T-cell (primary cell): ENCODE measurements around the gene PREPL. TPM values are rescaled to one million over a fixed set of nuclear protein-coding genes. Genes with fewer than 3 reads are reported as not detected.

Experiments
- ATAC-seq, 4 experiments: fragments of 200-7000 bp in 3 of 4; fragments of 150-1000 bp in 1 of 4; cut with Tn5 transposase; replicated peaks in 1 of 4; 1 replicate in 3 of 4; 2 replicates in 1 of 4; pipeline ENCODE4 v1.10.0; 2021; ENCODE audit warnings: moderate library complexity in 3 of 4, mild to moderate bottlenecking in 2 of 4, moderate number of reproducible peaks in 1 of 4
- CTCF ChIA-PET, 2 donors: fragments of 300-600 bp; sonication (Branson Sonifier 250); formaldehyde crosslinking; loops; one replicate each; lab custom pipeline; 2022; ENCODE audit warnings: antibody characterized with exemption in 2 of 2; lab: Charles Lee
- POLR2A ChIA-PET, 2 donors: fragments of 300-600 bp; sonication (Branson Sonifier 250); formaldehyde crosslinking; loops; one replicate each; lab custom pipeline; 2022; ENCODE audit warnings: antibody characterized with exemption in 2 of 2; lab: Charles Lee
- DNase-seq, 35 experiments: peaks; one replicate each; pipeline versions ENCODE4 v3.0.0 to v3.0.0-alpha.2; 2013 to 2023
- H3K27ac ChIP-seq: one replicate; pipeline ENCODE4 v1.5.1; 2013; ENCODE audit warnings: low read length
- H3K27me3 ChIP-seq, 2 experiments: replicated peaks in 1 of 2; 1 replicate in 1 of 2; 2 replicates in 1 of 2; pipeline versions ENCODE4 v1.6.1 to v1.7.0; 2013; ENCODE audit warnings: low read length in 1 of 2, mixed read lengths in 1 of 2; ENCODE audit not compliant: control insufficient read depth in 2 of 2, insufficient read depth in 2 of 2; ENCODE audit errors: extremely low read depth in 1 of 2
- H3K36me3 ChIP-seq, 2 donors: 1 replicate in 1 of 2; 2 replicates in 1 of 2; pipeline versions ENCODE4 v1.6.1 to v1.7.0; 2013; ENCODE audit warnings: low read length in 1 of 2; ENCODE audit not compliant: control insufficient read depth in 2 of 2, insufficient read depth in 1 of 2; ENCODE audit errors: extremely low read depth in 1 of 2
- H3K4me1 ChIP-seq, 2 experiments: 1 replicate in 1 of 2; 2 replicates in 1 of 2; pipeline versions ENCODE4 v1.6.1 to v1.7.0; 2013; ENCODE audit warnings: low read length in 2 of 2, mixed read lengths in 1 of 2; ENCODE audit not compliant: insufficient read depth in 2 of 2, control insufficient read depth in 1 of 2; ENCODE audit errors: extremely low read depth in 1 of 2
- H3K4me3 ChIP-seq, 2 donors: 1 replicate in 1 of 2; 2 replicates in 1 of 2; pipeline versions ENCODE4 v1.5.1 to v1.7.0; 2013; ENCODE audit warnings: mild to moderate bottlenecking in 2 of 2, low read length in 1 of 2, moderate library complexity in 1 of 2; ENCODE audit not compliant: control insufficient read depth in 1 of 2; ENCODE audit errors: extremely low read depth in 1 of 2
- H3K9me3 ChIP-seq: 2 replicates; pipeline ENCODE4 v1.7.0; 2013
- H3K27ac Mint-ChIP-seq, 2 donors: one replicate each; pipeline ENCODE4 v1.8.0; 2020 to 2021; ENCODE audit warnings: mild to moderate bottlenecking in 2 of 2, mixed read lengths in 2 of 2
- H3K27me3 Mint-ChIP-seq, 2 donors: one replicate each; pipeline ENCODE4 v1.8.0; 2021 to 2022; ENCODE audit warnings: mixed read lengths in 2 of 2
- H3K36me3 Mint-ChIP-seq: one replicate; pipeline ENCODE4 v1.8.0; 2021; ENCODE audit warnings: mixed read lengths
- H3K4me1 Mint-ChIP-seq, 3 donors: one replicate each; pipeline ENCODE4 v1.8.0; 2020 to 2022; ENCODE audit warnings: mixed read lengths in 3 of 3, mild to moderate bottlenecking in 1 of 3
- H3K4me3 Mint-ChIP-seq, 3 donors: one replicate each; pipeline ENCODE4 v1.8.0; 2020 to 2022; ENCODE audit warnings: mild to moderate bottlenecking in 3 of 3, mixed read lengths in 3 of 3, moderate library complexity in 3 of 3
- H3K9me3 Mint-ChIP-seq, 3 donors: one replicate each; pipeline ENCODE4 v1.8.0; 2020 to 2022; ENCODE audit warnings: mixed read lengths in 3 of 3
- whole genome bisulfite sequencing: methylation state at CpG from one replicate; pipeline ENCODE4 v1.1.5; 2013; ENCODE audit warnings: missing lambda C conversion rate; ENCODE audit not compliant: insufficient coverage; 5-methylcytosine and 5-hydroxymethylcytosine counted together
- total RNA-seq, 35 experiments: library from RNA in 6 of 35; stranded (reverse) in 6 of 35; fragments of 120-200 nt in 1 of 35; gene quantifications; one replicate each; pipeline versions ENCODE4 v1.2.1 to v1.2.4 and lab custom pipeline; 2013 to 2026

Gene PREPL
- total RNA-seq, 5 donors from 2014 or later (not counting 1 experiment from before 2014, with no cell fraction given): 27.7 to 33.3 (median 30.7) TPM

DNA sequence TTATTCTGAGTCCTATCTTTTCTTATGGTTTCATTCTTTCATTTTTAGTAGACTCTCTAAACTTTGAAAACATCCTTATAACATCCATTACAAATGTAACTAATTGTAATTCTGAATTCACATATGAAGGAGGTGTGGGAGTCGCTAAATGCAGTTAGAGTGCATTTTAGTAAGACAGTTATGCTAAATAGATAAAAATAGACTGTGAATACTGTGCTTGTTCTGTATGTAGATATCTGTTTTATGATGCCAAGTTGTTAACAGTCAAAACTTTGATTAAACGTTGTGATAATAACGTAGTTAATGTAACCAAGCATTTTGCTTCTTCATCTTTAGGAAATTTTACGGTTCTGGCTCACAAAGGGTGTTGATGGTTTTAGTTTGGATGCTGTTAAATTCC is 61.7 kb downstream of the PREPL start:
- WGBS: no CpG with 5 or more reads among the region's 4 CpGs
- no peak for ATAC-seq
- ChIA-PET CTCF (no interaction called here), POLR2A (no interaction called here)
- DNase-seq: no peak
- H3K4me1 Mint-ChIP-seq: peaks cover 14 to 17% (median 16%) of the 10 kb centered on the region in 3 donors
- Histone ChIP-seq H3K4me1 (no peaks in the 10 kb centered on the region), H3K9me3 (no peaks in the 10 kb centered on the region), H3K4me3 (no peak overlapping the region), H3K27ac (no peak overlapping the region), H3K27me3 (peaks cover 0 to 6% of the 10 kb centered on the region in 2 experiments), H3K36me3 (no peaks in the 10 kb centered on the region)
- H3K36me3 Mint-ChIP-seq: no peaks in the 10 kb centered on the region
- no peak overlapping the region for H3K4me3 Mint-ChIP-seq
- no peak overlapping the region for H3K27ac Mint-ChIP-seq
- H3K27me3 Mint-ChIP-seq: peaks cover 0 to 9% of the 10 kb centered on the region in 2 donors
- peaks cover 0 to 4% (median 0%) of the 10 kb centered on the region in 3 donors for H3K9me3 Mint-ChIP-seq

DNA sequence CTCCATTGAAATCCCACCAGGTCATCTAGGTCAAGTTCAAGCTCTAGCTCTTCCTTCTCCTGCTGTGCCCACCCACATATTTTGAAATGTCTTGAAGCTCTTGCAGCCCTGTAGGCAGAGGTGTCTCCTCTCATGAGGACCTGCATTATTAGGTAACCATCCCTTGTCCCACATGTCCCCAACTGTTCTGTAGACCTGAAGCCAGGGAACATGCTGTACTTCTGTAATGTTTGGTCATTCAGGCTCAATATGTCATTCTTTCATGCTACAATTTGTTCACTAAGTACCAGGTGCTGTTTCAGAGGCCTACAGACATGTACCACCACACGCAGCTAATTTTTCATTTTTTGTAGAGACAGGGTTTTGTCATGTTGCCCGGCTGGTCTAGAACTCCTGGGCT is 63.9 kb downstream of the PREPL start:
- POLR2A ChIA-PET: interaction anchor here in 1 of 2 donors (0.6 kb wide), 1 partner anchor 108 kb away, joined by 3 read pairs; no protein-coding TSS in a partner anchor
- peaks cover 5 to 15% of the 10 kb centered on the region in 2 donors for H3K27me3 Mint-ChIP-seq
- CTCF ChIA-PET: interaction anchor here in 1 of 2 donors (0.8 kb wide), 1 partner anchor 53 kb away, joined by 3 read pairs; no protein-coding TSS in a partner anchor
- H3K36me3 ChIP-seq: no peaks in the 10 kb centered on the region
- no peak overlapping the region for H3K27ac Mint-ChIP-seq
- no peak overlapping the region for H3K4me3 ChIP-seq
- H3K4me1 Mint-ChIP-seq: peaks cover 14 to 17% (median 16%) of the 10 kb centered on the region in 3 donors
- no peaks in the 10 kb centered on the region for H3K36me3 Mint-ChIP-seq
- H3K9me3 ChIP-seq: no peaks in the 10 kb centered on the region
- ATAC-seq: no peak
- H3K4me1 ChIP-seq: no peaks in the 10 kb centered on the region
- H3K9me3 Mint-ChIP-seq: no peaks in the 10 kb centered on the region
- no peak for DNase-seq
- no CpG with 5 or more reads among the region's 2 CpGs for WGBS
- H3K4me3 Mint-ChIP-seq: no peak overlapping the region
- peaks cover 0 to 6% of the 10 kb centered on the region in 2 experiments for H3K27me3 ChIP-seq
- no peak overlapping the region for H3K27ac ChIP-seq

GRCh38 chr2:44296653-44297052 is 64.6 kb downstream of the PREPL start:
- no peak for ATAC-seq

DNA sequence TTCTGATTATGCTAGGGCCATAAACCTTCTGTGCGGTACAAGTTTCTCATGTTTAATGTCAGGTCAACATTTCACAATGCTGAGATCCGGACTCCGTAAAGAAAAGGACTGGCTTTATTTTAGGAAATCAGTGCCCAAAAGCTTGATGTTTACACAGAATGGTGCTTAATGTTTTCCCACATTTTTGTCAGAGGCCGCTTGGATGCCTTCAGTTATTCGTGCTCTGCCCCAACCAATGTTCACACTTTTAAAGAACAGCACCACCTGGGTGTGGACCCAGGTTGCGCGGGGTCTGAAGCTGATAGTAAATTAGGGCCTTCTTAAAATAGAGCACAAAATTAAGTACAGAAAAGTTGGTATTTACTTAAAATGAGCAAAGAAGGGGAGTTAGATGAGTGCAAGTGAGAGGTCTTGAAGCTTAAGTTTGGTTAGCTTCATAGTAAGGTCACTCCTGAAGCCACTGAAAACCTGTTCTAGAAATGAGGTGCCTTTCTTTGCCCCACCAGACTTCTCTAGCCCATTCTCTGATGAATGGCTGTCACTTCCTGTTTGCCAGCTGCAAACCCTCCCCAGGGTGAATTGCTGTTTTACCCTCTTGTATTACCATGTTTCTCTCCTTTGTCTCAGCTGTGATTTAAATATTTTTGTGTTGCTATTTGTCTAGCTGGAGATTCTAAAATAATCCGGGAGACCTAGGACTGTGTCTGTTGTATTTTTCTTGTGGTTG is 65.5 kb downstream of the PREPL start:
- no peaks in the 10 kb centered on the region for H3K36me3 ChIP-seq
- Mint-ChIP-seq H3K9me3 (no peaks in the 10 kb centered on the region), H3K27ac (peak overlapping the region in 1 of 2 donors; percentile 50)

More at GRCh38 chr2:44296653-44297052, 64.6 kb downstream of the PREPL start:
- H3K27ac ChIP-seq: no peak overlapping the region
- Mint-ChIP-seq H3K36me3 (no peaks in the 10 kb centered on the region), H3K27me3 (peaks cover 8 to 17% of the 10 kb centered on the region in 2 donors), H3K4me3 (no peak overlapping the region), H3K9me3 (no peaks in the 10 kb centered on the region), H3K4me1 (peaks cover 14 to 17% (median 16%) of the 10 kb centered on the region in 3 donors), H3K27ac (no peak overlapping the region)
- ChIA-PET CTCF (interaction anchor here in 1 of 2 donors (0.8 to 1.6 kb wide), 3 partner anchors 15 to 253 kb away, joined by 3 to 5 read pairs (median 3); no protein-coding TSS in a partner anchor), POLR2A (no interaction called here)
- no peaks in the 10 kb centered on the region for H3K36me3 ChIP-seq
- no peak for DNase-seq
- H3K4me3 ChIP-seq: no peak overlapping the region
- no CpG with 5 or more reads among the region's 5 CpGs for WGBS
- peaks cover 0 to 8% of the 10 kb centered on the region in 2 experiments for H3K27me3 ChIP-seq
- no peaks in the 10 kb centered on the region for H3K9me3 ChIP-seq
- no peaks in the 10 kb centered on the region for H3K4me1 ChIP-seq

GRCh38 chr2:44295113-44295512 is 66.2 kb downstream of the PREPL start:
- H3K4me3 ChIP-seq: no peak overlapping the region
- no peak overlapping the region for H3K4me3 Mint-ChIP-seq
- WGBS: 88% methylated on average over 4 of the region's 5 CpGs
- ATAC-seq (no peak), DNase-seq (no peak)
- H3K4me1 ChIP-seq: no peaks in the 10 kb centered on the region
- peaks cover 14 to 17% (median 16%) of the 10 kb centered on the region in 3 donors for H3K4me1 Mint-ChIP-seq
- H3K27ac Mint-ChIP-seq: no peak overlapping the region
- H3K27me3 ChIP-seq: peaks cover 0 to 7% of the 10 kb centered on the region in 2 experiments
- H3K9me3 ChIP-seq: no peaks in the 10 kb centered on the region
- no peaks in the 10 kb centered on the region for H3K36me3 Mint-ChIP-seq
- CTCF ChIA-PET: interaction anchor here (0.8 to 1.6 kb wide), 2 partner anchors 251 kb away, joined by 3 to 5 read pairs; no protein-coding TSS in a partner anchor
- POLR2A ChIA-PET: no interaction called here
- H3K27me3 Mint-ChIP-seq: peaks cover 8 to 17% of the 10 kb centered on the region in 2 donors
- no peaks in the 10 kb centered on the region for H3K36me3 ChIP-seq
- H3K9me3 Mint-ChIP-seq: no peaks in the 10 kb centered on the region
- H3K27ac ChIP-seq: no peak overlapping the region

More for the DNA sequence above, 65.5 kb downstream of the PREPL start:
- DNase-seq (peak in 16 of 35 experiments; percentile 1 to 29 (median 6)), ATAC-seq (peak in 1 of 4 experiments; percentile 41)
- Histone ChIP-seq H3K9me3 (no peaks in the 10 kb centered on the region), H3K4me3 (no peak overlapping the region), H3K27ac (no peak overlapping the region), H3K4me1 (no peaks in the 10 kb centered on the region), H3K27me3 (peaks cover 0 to 9% of the 10 kb centered on the region in 2 experiments)
- peaks cover 8 to 17% of the 10 kb centered on the region in 2 donors for H3K27me3 Mint-ChIP-seq
- no peak overlapping the region for H3K4me3 Mint-ChIP-seq
- peaks cover 14 to 17% (median 16%) of the 10 kb centered on the region in 3 donors for H3K4me1 Mint-ChIP-seq
- ChIA-PET POLR2A (interaction anchor here in 1 of 2 donors (0.6 to 0.8 kb wide), 2 partner anchors 22 to 60 kb away, joined by 7 to 8 read pairs; no protein-coding TSS in a partner anchor), CTCF (interaction anchor here (0.8 to 1.6 kb wide), 4 partner anchors 16 to 252 kb away, joined by 3 to 5 read pairs (median 4); no protein-coding TSS in a partner anchor)
- 100% methylated on average over 3 of the region's 8 CpGs for WGBS
- no peaks in the 10 kb centered on the region for H3K36me3 Mint-ChIP-seq
